ENCODE measurements around the gene TTC28.

The TTC28 gene

GRCh38 chr22:28252539-28252938 lies 427.1 kb downstream of the TTC28 start:
- Histone ChIP-seq H3K4me1 (ENCODE audit: control insufficient read depth, insufficient read depth, low read length, poor library complexity, severe bottlenecking) (no peaks in the 10 kb centered on the region), H3K27me3 (replicated peaks; ENCODE audit: control insufficient read depth, insufficient read depth, low read length, poor library complexity, severe bottlenecking) (peaks cover 4% of the 10 kb centered on the region), H3K4me3 (ENCODE audit: insufficient read depth, low read depth, low read length, poor library complexity, severe bottlenecking) (no peak overlapping the region), H3K36me3 (ENCODE audit: control insufficient read depth, insufficient read depth, low read length) (no peaks in the 10 kb centered on the region), H3K9me3 (ENCODE audit: control insufficient read depth, low read length) (no peaks in the 10 kb centered on the region), H3K27ac (ENCODE audit: insufficient read depth, low read length, poor library complexity, severe bottlenecking) (no peak overlapping the region)
- no peak for DNase-seq

- no peak overlapping the region for H3K4me3 ChIP-seq (ENCODE audit: insufficient read depth, low read depth, low read length, poor library complexity, severe bottlenecking)
- H3K27me3 ChIP-seq (replicated peaks; ENCODE audit: control insufficient read depth, insufficient read depth, low read length, poor library complexity, severe bottlenecking): peaks cover 4% of the 10 kb centered on the region
- no peak for DNase-seq
- H3K36me3 ChIP-seq (ENCODE audit: control insufficient read depth, insufficient read depth, low read length): no peaks in the 10 kb centered on the region
- no peak overlapping the region for H3K27ac ChIP-seq (ENCODE audit: insufficient read depth, low read length, poor library complexity, severe bottlenecking)
- no peaks in the 10 kb centered on the region for H3K9me3 ChIP-seq (ENCODE audit: control insufficient read depth, low read length)
- no peaks in the 10 kb centered on the region for H3K4me1 ChIP-seq (ENCODE audit: control insufficient read depth, insufficient read depth, low read length, poor library complexity, severe bottlenecking)
These were observed 429.5 kb downstream of the TTC28 start for GRCh38 chr22:28250036-28250695.

GRCh38 chr22:28249402-28249801 lies 430.2 kb downstream of the TTC28 start:
- Histone ChIP-seq H3K27ac (ENCODE audit: insufficient read depth, low read length, poor library complexity, severe bottlenecking) (no peak overlapping the region), H3K27me3 (replicated peaks; ENCODE audit: control insufficient read depth, insufficient read depth, low read length, poor library complexity, severe bottlenecking) (peaks cover 4% of the 10 kb centered on the region), H3K36me3 (ENCODE audit: control insufficient read depth, insufficient read depth, low read length) (no peaks in the 10 kb centered on the region), H3K4me3 (ENCODE audit: insufficient read depth, low read depth, low read length, poor library complexity, severe bottlenecking) (no peak overlapping the region), H3K9me3 (ENCODE audit: control insufficient read depth, low read length) (no peaks in the 10 kb centered on the region), H3K4me1 (ENCODE audit: control insufficient read depth, insufficient read depth, low read length, poor library complexity, severe bottlenecking) (no peaks in the 10 kb centered on the region)
- no peak for DNase-seq

GRCh38 chr22:28247667-28248363 lies 431.8 kb downstream of the TTC28 start:
- Histone ChIP-seq H3K9me3 (ENCODE audit: control insufficient read depth, low read length) (no peaks in the 10 kb centered on the region), H3K4me3 (ENCODE audit: insufficient read depth, low read depth, low read length, poor library complexity, severe bottlenecking) (no peak overlapping the region), H3K4me1 (ENCODE audit: control insufficient read depth, insufficient read depth, low read length, poor library complexity, severe bottlenecking) (no peaks in the 10 kb centered on the region), H3K36me3 (ENCODE audit: control insufficient read depth, insufficient read depth, low read length) (no peaks in the 10 kb centered on the region), H3K27me3 (replicated peaks; ENCODE audit: control insufficient read depth, insufficient read depth, low read length, poor library complexity, severe bottlenecking) (peaks cover 4% of the 10 kb centered on the region), H3K27ac (ENCODE audit: insufficient read depth, low read length, poor library complexity, severe bottlenecking) (no peak overlapping the region)
- DNase-seq: no peak

- no peak for DNase-seq
- no peaks in the 10 kb centered on the region for H3K36me3 ChIP-seq (ENCODE audit: control insufficient read depth, insufficient read depth, low read length)
- no peak overlapping the region for H3K4me3 ChIP-seq (ENCODE audit: insufficient read depth, low read depth, low read length, poor library complexity, severe bottlenecking)
- H3K9me3 ChIP-seq (ENCODE audit: control insufficient read depth, low read length): no peaks in the 10 kb centered on the region
- no peak overlapping the region for H3K27ac ChIP-seq (ENCODE audit: insufficient read depth, low read length, poor library complexity, severe bottlenecking)
- H3K4me1 ChIP-seq (ENCODE audit: control insufficient read depth, insufficient read depth, low read length, poor library complexity, severe bottlenecking): no peaks in the 10 kb centered on the region
- peaks cover 4% of the 10 kb centered on the region for H3K27me3 ChIP-seq (replicated peaks; ENCODE audit: control insufficient read depth, insufficient read depth, low read length, poor library complexity, severe bottlenecking)
These were observed 432.5 kb downstream of the TTC28 start for GRCh38 chr22:28247136-28247535.

GRCh38 chr22:28246397-28246796 lies 433.2 kb downstream of the TTC28 start:
- H3K27me3 ChIP-seq (replicated peaks; ENCODE audit: control insufficient read depth, insufficient read depth, low read length, poor library complexity, severe bottlenecking): peaks cover 2% of the 10 kb centered on the region
- no peaks in the 10 kb centered on the region for H3K9me3 ChIP-seq (ENCODE audit: control insufficient read depth, low read length)
- H3K36me3 ChIP-seq (ENCODE audit: control insufficient read depth, insufficient read depth, low read length): no peaks in the 10 kb centered on the region
- H3K4me1 ChIP-seq (ENCODE audit: control insufficient read depth, insufficient read depth, low read length, poor library complexity, severe bottlenecking): no peaks in the 10 kb centered on the region
- H3K4me3 ChIP-seq (ENCODE audit: insufficient read depth, low read depth, low read length, poor library complexity, severe bottlenecking): no peak overlapping the region
- H3K27ac ChIP-seq (ENCODE audit: insufficient read depth, low read length, poor library complexity, severe bottlenecking): no peak overlapping the region
- no peak for DNase-seq

GRCh38 chr22:28245579-28246224 lies 433.9 kb downstream of the TTC28 start:
- no peaks in the 10 kb centered on the region for H3K9me3 ChIP-seq (ENCODE audit: control insufficient read depth, low read length)
- no peaks in the 10 kb centered on the region for H3K36me3 ChIP-seq (ENCODE audit: control insufficient read depth, insufficient read depth, low read length)
- no peaks in the 10 kb centered on the region for H3K4me1 ChIP-seq (ENCODE audit: control insufficient read depth, insufficient read depth, low read length, poor library complexity, severe bottlenecking)
- no peak overlapping the region for H3K27ac ChIP-seq (ENCODE audit: insufficient read depth, low read length, poor library complexity, severe bottlenecking)
- DNase-seq: no peak
- H3K27me3 ChIP-seq (replicated peaks; ENCODE audit: control insufficient read depth, insufficient read depth, low read length, poor library complexity, severe bottlenecking): no peaks in the 10 kb centered on the region
- H3K4me3 ChIP-seq (ENCODE audit: insufficient read depth, low read depth, low read length, poor library complexity, severe bottlenecking): no peak overlapping the region

- Histone ChIP-seq H3K4me1 (ENCODE audit: control insufficient read depth, insufficient read depth, low read length, poor library complexity, severe bottlenecking) (no peaks in the 10 kb centered on the region), H3K27ac (ENCODE audit: insufficient read depth, low read length, poor library complexity, severe bottlenecking) (no peak overlapping the region)
- no peak for DNase-seq
These were observed 434.9 kb downstream of the TTC28 start for GRCh38 chr22:28244757-28245156.

GRCh38 chr22:28243539-28243938 lies 436.1 kb downstream of the TTC28 start:
- Histone ChIP-seq H3K36me3 (ENCODE audit: control insufficient read depth, insufficient read depth, low read length) (no peaks in the 10 kb centered on the region), H3K27ac (ENCODE audit: insufficient read depth, low read length, poor library complexity, severe bottlenecking) (no peak overlapping the region), H3K4me1 (ENCODE audit: control insufficient read depth, insufficient read depth, low read length, poor library complexity, severe bottlenecking) (no peaks in the 10 kb centered on the region), H3K27me3 (replicated peaks; ENCODE audit: control insufficient read depth, insufficient read depth, low read length, poor library complexity, severe bottlenecking) (no peaks in the 10 kb centered on the region), H3K4me3 (ENCODE audit: insufficient read depth, low read depth, low read length, poor library complexity, severe bottlenecking) (no peak overlapping the region), H3K9me3 (ENCODE audit: control insufficient read depth, low read length) (no peaks in the 10 kb centered on the region)
- DNase-seq: no peak

More at GRCh38 chr22:28244757-28245156, 434.9 kb downstream of the TTC28 start:
- Histone ChIP-seq H3K4me3 (ENCODE audit: insufficient read depth, low read depth, low read length, poor library complexity, severe bottlenecking) (no peak overlapping the region), H3K27me3 (replicated peaks; ENCODE audit: control insufficient read depth, insufficient read depth, low read length, poor library complexity, severe bottlenecking) (no peaks in the 10 kb centered on the region), H3K36me3 (ENCODE audit: control insufficient read depth, insufficient read depth, low read length) (no peaks in the 10 kb centered on the region), H3K9me3 (ENCODE audit: control insufficient read depth, low read length) (no peaks in the 10 kb centered on the region)

GRCh38 chr22:28241656-28242290 lies 437.9 kb downstream of the TTC28 start:
- H3K4me1 ChIP-seq (ENCODE audit: control insufficient read depth, insufficient read depth, low read length, poor library complexity, severe bottlenecking): no peaks in the 10 kb centered on the region
- no peak for DNase-seq
- H3K27me3 ChIP-seq (replicated peaks; ENCODE audit: control insufficient read depth, insufficient read depth, low read length, poor library complexity, severe bottlenecking): no peaks in the 10 kb centered on the region
- no peak overlapping the region for H3K4me3 ChIP-seq (ENCODE audit: insufficient read depth, low read depth, low read length, poor library complexity, severe bottlenecking)
- no peak overlapping the region for H3K27ac ChIP-seq (ENCODE audit: insufficient read depth, low read length, poor library complexity, severe bottlenecking)
- H3K36me3 ChIP-seq (ENCODE audit: control insufficient read depth, insufficient read depth, low read length): no peaks in the 10 kb centered on the region
- no peaks in the 10 kb centered on the region for H3K9me3 ChIP-seq (ENCODE audit: control insufficient read depth, low read length)
